HG03139 (cell line): ENCODE data around the gene NDUFA7.
"Not testable (repeated sequence)": the region's sequence is repeated elsewhere in the genome, so short reads cannot be mapped to it uniquely, and the experiment has no call there.

Experiments
- ATAC-seq: cut with Tn5 transposase; IDR thresholded peaks from one replicate; pipeline ENCODE4 v1.9.1; 2021; ENCODE audit not compliant: unreplicated experiment

NDUFA7 gene

GRCh38 chr19:8320564-8321066 is 560 bp downstream of the NDUFA7 start:
- ATAC-seq, result no peak

DNA sequence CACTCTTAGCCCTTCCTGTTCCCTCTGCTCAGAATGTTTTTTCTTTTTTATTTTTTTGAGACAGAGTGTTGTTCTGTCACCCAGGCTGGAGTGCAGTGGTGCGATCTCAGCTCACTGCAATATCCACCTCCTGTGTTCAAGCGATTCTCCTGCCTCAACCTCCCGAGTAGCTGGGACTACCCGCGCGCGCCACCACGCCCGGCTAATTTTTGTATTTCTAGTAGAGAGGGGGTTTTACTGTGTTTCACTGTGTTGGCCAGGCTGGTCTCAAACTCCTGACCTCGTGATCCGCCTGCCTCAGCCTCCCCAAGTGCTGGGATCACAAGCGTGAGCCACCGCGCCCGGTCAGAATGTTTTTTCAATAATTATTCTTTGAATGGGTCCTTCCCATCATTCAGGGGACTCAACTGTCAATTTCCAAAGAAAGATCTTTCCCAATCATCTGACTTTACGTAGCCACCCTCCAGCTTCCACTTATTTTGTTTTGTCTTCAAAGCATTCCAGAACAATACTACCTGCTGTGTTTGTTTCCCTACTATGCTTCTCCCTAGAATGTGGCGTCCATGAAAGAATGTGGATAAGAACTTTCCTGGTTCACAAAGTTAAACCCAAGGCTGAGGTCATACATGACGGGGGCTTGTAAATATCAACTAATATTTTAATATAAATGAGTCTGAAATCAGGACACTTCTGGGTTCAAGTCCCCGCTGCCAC is 1.2 kb downstream of the NDUFA7 start:
- ATAC-seq, result no peak

DNA sequence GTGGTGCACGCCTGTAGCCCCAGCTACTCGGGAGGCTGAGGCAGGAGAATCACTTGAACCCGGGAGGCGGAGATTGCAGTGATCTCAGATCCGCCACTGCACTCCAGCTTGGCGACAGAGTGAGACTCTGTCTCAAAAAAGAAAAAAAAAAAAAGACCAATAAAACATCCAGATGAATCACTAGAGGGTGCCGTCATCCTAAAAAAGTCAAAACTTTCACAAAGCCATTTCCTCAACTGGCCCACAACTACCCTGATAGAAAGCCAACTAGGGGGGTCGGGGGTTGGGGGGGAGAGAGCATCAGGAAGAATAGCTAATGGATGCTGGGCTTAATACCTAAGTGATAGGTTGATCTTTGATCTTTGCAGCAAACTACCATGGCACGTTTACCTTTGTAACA is 2.3 kb downstream of the NDUFA7 start:
- ATAC-seq, result not testable (repeated sequence)

- ATAC-seq, result no peak
These were observed 4.6 kb downstream of the NDUFA7 start for GRCh38 chr19:8316351-8317125.

- not testable (repeated sequence) for ATAC-seq
These were observed 6.1 kb downstream of the NDUFA7 start for GRCh38 chr19:8314981-8315640.

DNA sequence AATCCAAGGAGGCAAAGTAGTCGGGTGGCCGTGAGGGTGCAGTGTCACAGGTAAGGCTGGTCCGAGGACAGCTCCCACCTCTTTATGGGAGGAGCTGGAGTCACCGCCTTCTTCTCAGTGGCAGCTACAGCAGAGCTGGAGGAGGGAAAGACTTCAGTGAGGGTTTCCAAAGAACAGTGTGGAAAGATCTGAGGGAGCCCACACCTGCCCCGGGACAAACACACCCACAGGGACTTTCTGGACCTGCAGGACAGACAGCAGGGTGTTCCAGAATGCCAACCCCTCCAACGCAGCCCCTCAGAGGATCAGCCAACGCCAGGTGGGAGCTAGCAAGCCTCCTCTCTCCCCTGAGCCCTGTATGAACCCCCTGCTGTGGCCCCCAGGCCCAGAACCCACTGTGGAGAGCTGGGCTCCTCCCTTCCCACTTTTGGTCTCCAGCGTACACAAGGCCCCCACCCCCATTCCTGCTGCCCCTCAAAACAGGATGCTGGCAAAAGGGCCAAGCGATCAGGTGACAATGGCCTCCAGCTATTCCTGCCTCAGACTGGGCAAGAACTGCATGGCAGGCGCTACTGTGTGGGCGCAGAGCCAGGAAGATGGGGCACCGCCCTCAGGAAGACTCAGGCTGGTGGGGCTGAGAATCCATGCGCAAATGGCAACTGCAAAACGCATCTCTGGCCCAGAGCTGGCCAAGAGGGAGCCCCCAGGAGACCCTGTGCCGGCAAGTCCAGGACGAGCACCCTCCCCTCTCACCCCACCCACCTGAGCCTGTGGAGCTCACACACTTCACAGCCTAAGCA is 9.5 kb downstream of the NDUFA7 start:
- no peak for ATAC-seq

DNA sequence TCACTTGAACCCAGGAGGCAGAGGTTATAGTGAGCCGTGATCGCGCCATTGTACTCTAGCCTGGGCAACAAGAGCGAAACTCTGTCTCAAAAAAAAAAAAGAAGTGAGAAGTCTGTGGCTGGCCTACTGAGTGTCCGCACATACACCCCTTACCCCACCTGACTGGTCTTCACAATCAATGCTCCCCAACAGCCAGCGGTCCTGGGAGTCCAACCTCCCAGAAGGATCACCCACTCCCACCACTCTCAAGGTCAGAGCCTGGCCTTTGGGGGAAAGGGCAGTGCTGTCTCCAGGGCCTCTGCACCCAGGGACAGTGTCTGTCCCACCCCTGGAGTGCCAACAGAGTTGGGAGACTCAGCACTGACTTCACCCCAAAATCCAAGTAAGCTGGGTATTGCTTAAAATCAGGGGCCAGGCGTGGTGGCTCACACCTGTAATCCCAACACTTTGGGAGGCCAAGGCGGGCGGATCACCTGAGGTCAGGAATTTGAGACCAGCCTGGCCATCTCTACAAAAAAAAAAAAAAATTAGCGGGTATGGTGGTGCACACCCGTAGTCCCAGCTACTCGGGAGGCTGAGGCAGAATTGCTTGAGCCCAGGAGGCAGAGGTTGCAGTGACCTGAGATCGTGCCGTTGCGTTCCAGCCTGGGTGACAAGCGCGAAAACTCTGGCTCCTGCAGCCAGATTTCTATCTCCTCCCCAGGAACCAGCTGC is 10.7 kb downstream of the NDUFA7 start:
- ATAC-seq, result no peak

DNA sequence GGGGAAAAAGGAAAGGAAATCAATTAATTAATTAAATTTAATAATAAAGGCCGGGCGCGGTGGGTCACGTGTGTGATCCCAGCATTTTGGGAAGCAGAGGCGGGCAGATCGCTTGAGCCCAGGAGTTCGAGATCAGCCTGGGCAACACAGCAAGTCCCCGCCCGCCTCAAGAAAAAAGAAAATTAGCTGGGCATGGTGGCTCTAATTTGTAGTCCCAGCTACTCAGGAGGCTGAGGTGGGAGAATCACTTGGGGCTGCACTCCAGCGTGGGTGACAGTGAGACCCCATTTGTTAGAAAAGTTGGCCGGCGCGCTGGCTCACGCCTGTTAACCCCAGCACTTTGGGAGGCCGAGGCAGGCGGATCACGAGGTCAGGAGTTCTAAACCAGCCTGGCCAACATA is 12.3 kb downstream of the NDUFA7 start:
- ATAC-seq, result no peak

- peak; percentile 68 for ATAC-seq
These were observed 13.0 kb downstream of the NDUFA7 start, which contains the start of gene CD320 for GRCh38 chr19:8307965-8308866. Gene CD320 (minus strand): TSS chr19:8308358. CDS start chr19:8308290, 68 bp downstream.

DNA sequence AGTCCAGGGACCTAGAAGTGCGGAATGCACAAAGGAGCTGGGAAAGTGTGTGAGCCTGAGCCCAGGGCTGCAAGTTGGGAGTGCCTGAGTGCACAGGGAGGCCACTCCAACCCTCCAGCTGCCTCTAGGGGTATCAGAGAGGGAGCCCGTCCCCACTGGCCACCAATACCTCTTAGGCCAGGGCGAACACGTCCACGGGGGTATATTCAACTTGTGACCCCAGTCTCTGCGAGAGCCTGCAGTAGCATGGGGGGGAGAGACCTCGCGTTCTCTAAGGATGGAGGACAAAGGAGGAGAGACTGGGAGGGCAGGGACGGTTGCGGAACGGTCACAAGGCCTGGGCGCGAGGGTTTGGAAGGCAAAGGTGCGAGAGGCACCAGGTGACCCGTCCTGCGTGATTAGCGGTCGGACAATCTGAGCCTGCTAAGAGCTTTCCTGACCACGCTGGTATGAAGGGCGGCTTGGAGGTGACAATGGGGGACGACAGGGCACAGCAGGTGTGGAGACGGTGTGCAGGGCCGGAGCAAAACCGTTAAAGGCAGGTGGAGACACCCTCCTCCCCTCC is 13.7 kb downstream of the NDUFA7 start:
- ATAC-seq, result no peak

GRCh38 chr19:8306235-8307054 is 14.7 kb downstream of the NDUFA7 start:
- ATAC-seq, result no peak

- no peak for ATAC-seq
These were observed 15.4 kb downstream of the NDUFA7 start for GRCh38 chr19:8305798-8306197.

- no peak for ATAC-seq
These were observed 16.1 kb downstream of the NDUFA7 start for GRCh38 chr19:8304841-8305621.

DNA sequence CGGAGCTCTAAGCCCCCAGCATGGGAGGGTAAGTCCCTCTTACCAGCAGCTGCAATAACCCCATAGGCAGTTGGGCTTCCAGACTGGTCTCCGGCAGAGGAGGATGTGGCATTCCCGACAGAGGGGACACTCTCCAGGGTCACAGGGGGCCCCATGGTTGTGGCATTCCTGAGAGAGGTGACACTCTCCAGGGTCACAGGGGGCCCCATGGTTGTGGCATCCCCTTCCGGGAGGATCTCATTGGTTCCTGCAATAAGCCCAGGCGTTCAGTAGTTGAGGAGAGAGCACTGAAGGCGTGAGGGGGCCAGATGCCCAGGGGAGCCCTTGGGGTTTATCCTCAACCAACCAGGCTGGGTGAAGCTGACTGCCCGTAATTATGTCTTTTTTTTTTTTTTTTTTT is 18.4 kb downstream of the NDUFA7 start:
- ATAC-seq, result no peak

DNA sequence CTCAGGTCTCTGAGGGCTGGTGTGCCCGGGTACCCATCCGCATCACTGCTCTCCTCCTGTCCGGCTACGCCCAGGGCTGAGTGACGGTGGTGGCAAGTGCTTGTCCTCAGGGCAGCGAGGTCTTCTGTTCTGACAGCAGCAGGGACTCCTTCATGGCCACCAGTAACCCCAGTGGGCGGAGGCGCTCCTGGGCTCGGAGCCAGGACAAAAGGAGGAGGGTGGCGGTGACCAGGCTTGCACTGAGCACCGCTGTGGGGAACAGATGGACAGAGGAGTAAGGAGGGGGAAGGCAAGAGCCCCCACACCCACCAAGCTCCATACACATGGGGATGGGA is 18.9 kb downstream of the NDUFA7 start:
- ATAC-seq, result no peak

GRCh38 chr19:8291337-8291736 is 29.8 kb downstream of the NDUFA7 start:
- not testable (repeated sequence) for ATAC-seq

DNA sequence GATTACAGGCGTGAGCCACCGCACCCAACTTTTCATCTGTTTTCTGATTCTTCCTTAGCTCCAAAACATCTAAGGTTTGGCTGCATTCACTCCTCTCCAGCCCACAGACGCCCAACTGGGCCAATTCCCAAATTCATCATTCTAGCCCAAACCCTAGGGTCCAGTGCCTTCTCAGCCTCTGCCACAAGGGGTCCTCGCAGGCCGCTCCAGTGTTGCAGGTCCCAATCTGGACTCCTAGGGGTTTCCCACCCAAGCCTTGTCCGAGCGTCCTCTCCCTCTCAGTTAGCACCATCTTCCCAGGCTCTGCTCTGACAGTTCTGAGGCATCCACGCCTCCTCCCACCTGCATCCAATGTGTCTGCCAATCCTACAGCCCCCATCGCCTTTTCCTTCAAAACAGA is 44.7 kb downstream of the NDUFA7 start:
- ATAC-seq, result not testable (repeated sequence)
